AML-193 (cell line): Measurements from ENCODE around the gene MACIR.
A peak's percentile ranks its signal among the peaks of the same experiment; 100 is the strongest.
"Not testable (repeated sequence)": the region's sequence is repeated elsewhere in the genome, so short reads cannot be mapped to it uniquely, and the experiment has no call there.

Experiments used
- DNase-seq, 2 experiments: peaks; one replicate each; lab custom pipeline; 2025; lab: John Stamatoyannopoulos, UW

Gene MACIR, protein sequence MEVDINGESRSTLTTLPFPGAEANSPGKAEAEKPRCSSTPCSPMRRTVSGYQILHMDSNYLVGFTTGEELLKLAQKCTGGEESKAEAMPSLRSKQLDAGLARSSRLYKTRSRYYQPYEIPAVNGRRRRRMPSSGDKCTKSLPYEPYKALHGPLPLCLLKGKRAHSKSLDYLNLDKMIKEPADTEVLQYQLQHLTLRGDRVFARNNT

DNA sequence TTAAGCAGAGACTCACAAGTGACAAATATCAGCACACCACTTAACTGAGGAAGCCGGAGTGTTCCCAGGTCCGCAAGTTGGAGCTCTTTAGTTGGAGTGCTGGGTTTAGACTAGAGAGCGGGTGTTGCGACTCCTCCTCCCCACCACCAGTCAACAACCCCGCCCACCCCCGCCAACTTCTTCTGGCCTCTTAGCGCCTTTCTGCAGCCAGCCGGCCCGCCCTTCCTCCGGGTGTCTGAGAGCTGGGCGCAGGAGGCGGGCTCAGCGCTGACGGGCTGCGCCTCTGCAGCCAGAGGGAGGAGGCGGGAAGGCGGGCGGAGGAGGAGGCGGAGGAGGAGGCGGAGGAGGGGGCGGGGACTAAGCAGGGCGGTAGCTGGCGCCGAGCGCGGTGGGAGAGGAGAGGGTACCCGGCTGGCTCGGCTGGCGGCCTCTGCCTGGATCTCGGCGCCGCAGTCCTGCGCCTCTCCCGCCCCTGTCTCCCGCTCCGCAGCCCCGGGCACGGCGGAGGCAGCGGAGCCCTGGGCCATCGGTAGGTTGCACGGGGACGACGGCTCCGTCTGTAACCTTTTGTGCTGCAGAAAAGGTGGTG lies at the start of gene MACIR:
Gene MACIR (plus strand): TSS at position 396 of the 589 bp plus-strand sequence. CDS start 17,157 bp downstream, outside the sequence.
- DNase-seq = peak; percentile 94 to 96

GRCh38 chr5:103209065-103209464 lies 49.5 kb upstream of the MACIR start:
- no peak for DNase-seq

DNA sequence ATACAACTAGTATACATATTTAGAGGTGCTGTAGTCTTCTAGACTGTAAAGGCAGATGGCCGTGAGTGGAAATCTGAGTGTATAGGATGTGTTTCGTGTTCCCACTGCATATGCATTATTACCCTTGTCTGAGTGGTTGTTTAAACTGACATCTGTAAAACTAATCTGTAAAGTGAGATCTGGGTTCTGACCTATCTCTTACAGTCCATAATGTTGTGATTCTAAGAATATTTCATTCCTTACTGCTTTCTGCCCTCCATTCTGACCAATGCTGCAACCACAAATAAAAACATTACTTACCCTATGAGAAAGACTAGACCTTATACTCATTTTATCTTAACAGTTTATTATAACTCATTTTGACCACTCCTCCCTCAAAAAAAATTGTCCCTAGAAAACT lies 47.6 kb upstream of the MACIR start:
- DNase-seq = no peak

DNA sequence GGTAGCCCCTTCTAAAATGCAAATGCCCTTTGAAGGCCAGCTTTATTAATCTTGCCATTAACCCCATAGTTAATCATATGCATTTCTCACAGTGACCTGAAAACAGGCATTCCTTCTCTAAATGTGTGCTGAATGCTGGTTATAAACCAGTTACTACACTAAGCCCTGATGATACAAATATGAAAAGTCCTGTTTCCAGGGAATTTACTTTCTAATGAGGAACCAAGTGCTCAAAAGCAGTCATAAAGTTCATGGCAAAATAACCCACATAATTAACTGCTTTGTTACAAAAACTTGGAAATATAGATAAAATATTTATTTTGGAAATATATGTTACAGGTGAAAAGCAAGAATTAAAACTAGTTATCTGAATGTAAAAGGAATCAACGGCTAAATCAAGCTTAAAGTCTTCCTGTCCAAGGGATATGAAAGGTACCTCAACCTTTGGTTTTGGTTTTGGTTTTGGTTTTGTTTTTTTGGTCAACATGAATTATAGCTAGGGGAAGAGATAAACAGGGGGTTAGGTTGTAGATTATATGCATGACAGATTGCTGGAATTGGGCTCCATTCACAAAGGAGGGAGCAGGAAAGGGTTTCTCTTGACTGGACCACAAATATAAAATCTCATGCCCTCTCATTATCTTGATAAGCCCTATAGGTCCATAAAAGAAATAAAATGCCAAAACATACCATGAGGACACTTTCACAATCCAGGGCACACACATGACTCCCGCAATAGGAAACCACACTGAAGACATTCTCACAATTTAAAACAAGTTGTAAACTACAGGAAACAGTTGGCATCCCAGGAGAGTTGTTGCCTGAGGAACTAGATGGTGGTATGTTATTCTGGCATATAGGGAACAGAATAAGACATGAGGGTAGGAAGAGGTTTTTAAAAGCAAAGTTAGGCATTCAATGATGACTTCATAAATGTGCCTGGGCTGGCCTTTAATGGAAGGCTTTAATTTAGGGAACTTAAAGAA lies 46.7 kb upstream of the MACIR start:
- peak; percentile 61 to 71 for DNase-seq

GRCh38 chr5:103216137-103216536 lies 42.4 kb upstream of the MACIR start:
- DNase-seq = peak in 1 of 2 experiments; percentile 13

GRCh38 chr5:103216697-103217096 lies 41.9 kb upstream of the MACIR start:
- no peak for DNase-seq

DNA sequence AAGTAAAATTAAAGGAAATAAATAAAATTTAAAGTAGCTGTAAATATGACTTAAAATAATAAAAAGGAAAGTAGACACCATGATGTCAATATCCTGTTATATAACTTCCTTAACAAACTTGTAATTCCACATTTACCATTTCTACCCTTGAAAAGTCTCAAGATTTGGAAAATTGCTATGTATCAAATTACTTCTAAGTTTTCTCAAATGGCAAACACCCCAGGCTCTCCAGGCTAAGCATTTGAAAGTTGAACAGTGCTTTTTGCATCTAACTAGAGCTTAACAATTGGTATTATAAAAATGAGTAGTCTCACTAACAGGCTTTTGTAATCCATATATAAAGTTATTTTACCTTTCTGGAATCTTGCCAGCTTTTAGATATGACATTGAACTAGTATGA lies 41.5 kb upstream of the MACIR start:
- no peak for DNase-seq

DNA sequence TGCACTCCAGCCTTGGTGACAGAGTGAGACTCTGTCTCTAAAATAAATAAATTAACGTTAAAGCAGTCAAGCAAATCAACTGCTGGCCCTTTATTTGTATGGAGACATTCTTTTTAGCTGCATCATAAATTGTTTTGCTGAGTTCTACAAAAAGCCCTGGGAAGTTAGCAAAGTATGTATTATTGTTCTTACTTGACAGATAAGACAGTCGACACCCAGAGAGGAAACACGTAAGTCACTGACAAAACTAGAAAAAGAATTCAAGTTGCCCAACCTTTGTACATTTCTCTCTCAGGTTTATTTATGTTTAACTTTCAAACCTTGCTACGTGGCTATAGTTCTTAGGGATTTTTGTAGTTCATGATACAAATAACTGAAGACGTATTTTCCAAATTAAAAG lies 40.4 kb upstream of the MACIR start:
- no peak for DNase-seq

DNA sequence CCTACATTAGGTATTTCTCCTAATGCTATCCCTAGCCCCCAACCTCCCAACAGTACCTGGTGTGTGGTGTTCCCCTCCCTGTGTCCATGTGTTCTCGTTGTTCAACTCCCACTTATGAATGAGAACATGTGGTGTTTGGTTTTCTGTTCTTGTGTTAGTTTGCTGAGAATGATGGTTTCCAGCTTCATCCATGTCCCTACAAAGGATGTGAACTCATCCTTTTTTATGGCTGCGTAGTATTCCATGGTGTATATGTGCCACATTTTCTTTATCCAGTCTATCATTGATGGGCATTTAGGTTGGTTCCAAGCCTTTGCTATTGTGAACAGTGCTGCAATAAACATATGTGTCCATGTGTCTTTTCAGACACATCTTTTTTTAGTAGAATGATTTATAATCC lies 39.5 kb upstream of the MACIR start:
- not testable (repeated sequence) for DNase-seq

DNA sequence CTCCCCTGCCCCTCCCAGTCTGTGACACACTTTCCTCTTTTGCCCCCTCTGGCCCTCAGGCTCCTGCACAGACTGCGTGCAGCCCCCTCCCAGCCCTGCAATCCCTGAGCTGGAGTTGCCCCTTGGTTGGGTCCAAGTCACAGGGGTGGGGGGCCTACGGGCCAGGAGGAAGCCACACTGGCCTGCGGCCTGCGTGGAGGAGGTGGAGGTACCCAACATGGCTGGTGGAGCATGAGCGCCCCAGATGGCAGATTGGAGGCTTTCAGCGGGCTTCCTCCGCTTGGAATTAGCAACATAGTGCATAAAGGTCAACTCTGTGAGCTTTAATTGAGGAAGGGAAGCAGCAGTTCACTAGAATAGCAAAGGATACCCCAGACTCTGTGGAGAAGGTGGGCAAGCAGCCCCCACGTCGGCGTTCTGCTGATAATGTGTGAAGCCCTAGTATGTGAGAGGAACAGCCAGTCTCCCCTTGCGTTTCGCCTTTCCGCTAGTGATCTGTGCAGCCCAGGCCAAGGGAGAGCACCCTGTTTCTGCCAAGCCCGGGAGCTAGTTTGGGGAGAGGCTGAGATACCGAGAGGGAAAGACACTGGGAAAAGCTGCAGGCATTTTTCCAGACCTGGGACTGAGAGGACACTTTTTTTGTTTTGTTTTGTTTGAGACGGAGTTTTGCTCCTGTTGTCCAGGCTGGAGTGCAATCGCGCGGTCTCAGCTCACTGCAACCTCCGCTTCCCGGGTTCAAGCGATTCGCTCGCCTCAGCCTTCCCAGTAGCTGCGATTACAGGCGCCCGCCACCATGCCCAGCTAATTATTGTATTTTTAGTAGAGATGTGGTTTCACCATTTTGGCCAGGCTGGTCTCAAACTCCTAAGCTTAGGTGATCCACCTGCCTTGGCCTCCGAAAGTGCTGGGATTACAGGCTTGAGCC lies 35.3 kb upstream of the MACIR start:
- no peak for DNase-seq

DNA sequence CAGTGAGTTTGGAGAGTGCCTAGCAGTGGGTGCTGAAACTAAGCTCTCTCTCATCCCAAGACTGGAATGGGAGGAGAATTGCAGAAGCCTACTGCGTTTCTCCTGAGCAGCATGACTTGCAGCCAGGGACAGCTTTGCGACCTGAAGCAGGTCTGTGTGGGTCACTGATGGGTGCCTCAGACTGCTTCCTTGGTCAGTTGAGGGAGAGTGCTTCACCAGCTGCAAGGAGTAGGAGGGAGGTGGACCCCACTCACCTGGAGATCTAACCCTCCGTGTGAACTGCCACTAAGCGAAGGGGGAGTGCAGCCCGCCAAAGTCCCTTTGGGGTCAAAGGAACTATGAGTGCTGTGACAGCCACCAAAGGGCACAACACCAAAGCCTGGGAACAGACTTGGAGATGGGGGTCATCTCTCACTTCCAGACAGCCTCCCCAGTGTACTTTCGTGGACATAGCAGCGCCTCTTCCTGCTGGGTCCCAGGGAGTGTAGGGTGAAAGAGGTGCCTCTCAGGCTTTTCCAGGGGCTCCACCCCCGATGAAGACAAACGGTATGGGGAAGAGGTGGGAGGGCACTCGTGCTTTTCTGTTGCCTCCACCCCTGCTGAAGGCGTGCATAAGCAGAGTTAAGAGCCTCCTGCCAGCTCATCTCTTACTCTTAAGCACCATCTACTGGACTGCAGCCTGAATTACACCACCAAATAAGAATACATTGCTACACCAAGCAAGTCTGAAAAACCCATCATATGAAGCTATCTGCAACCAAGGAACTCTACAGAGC lies 34.3 kb upstream of the MACIR start:
- peak; percentile 69 to 77 for DNase-seq

DNA sequence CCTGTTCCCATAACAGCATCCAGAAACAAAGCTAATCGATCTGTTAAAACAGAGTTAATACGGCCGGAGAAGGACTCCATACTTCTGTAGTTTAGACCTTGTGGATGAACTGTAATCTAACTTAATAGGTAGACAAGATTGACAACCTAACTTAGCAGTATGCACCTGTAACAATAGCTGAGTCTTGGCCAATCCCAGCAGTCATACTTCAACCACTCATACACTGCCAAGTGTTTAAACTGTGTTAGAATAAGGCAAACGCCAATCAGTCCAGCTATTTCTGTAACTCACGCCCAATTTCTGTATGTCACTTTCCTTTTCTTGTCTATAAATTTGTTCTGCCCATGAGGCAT lies 33.7 kb upstream of the MACIR start:
- no peak for DNase-seq

DNA sequence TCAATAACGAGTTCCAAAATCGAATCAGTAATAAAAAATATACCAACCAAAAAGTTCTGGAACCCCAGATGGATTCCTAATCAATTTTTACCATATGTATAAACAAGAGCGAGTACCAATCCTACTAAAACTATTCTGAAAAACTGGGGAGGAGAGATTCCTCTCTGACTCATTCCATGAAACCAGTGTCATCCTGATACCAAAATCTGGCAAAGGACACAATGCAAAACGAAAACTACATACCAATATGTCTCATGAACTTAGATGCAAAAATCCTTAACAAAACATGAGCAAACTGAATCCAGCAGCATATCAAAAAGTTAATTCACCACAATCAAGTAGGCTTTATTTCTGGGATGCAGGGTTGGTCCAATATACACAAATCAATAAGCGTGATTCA lies 30.5 kb upstream of the MACIR start:
- no peak for DNase-seq

DNA sequence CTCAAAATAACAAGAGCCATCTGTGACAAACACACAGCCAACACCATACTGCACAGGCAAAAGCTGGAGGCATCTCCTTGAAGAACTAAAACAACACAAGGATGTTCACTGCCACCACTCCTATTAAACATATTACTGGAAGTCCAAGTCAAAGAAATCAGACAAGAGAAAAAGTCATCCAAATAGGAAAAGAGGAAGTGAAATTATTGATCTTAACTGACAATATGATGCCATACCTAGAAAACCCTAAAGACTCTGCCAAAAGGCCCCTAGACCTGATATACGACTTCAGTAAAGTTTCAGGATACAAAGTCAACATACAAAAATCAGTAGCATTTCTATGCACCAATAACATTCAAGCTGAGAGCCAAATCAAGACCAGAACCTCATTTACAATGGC lies 30.0 kb upstream of the MACIR start:
- no peak for DNase-seq

DNA sequence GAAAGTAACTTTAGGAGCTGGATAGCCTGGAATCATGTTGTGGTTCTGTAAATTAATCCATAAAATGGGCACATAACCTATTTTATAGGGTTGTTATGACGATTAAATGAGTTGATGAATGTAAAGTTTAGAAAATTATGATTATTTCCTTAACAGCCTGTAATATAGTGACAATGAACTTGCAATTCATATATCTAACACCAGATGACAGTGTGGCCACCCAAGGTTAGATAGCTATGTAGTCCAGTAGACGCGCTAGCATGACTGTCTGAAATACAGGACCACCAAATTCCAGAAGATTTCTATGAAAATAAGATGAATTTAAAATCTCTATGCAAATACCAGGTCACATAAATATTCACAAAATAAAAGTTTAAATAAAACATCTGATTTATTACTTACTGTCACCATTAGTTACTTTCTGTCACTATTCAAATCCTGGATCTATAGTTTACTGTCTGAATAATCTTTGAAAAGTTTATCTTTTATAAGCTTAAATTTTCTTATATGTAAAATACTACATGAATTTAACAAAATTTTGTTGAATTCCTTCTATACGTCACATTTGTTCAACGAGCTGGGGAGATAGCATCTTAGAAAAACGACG lies 26.1 kb upstream of the MACIR start:
- peak; percentile 54 to 56 for DNase-seq

GRCh38 chr5:103234239-103234975 lies 24.2 kb upstream of the MACIR start:
- no peak for DNase-seq

DNA sequence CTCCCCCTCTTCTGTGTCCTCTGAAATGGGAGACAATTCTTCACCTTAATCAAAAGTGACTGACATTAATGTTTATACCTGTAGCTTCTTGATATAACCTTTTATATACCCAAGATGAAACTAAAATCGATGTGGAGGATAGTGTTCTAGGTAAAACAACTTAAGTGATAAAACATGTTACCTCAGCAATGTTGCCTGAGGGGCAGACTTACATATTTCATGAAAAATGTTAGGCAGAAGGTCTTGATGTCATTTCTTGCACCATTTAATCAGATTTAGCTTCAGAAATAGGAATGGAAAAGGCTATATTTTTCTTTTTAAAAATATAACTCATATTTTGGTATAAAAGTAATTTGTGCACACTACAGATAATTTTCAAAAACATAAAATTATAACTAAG lies 22.7 kb upstream of the MACIR start:
- DNase-seq = no peak

DNA sequence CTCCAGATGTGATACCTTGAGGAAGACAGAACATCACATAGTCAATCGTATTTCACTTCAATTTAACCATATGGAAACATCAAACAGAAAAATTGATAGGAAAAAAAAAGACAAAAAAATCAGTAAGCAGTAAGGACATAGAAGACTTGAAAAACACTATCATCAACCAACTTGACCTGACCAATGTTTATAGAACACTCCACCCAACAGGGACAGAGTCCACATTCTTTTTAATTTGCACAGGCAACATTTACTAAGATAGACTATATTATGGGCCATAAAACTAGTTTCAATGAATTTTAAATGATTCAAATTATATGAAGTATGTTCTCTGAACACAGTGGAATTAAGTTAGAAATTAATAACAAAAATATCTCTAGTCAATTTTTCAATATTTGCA lies 20.8 kb upstream of the MACIR start:
- no peak for DNase-seq

GRCh38 chr5:103243665-103244064 lies 14.9 kb upstream of the MACIR start:
- DNase-seq = no peak

DNA sequence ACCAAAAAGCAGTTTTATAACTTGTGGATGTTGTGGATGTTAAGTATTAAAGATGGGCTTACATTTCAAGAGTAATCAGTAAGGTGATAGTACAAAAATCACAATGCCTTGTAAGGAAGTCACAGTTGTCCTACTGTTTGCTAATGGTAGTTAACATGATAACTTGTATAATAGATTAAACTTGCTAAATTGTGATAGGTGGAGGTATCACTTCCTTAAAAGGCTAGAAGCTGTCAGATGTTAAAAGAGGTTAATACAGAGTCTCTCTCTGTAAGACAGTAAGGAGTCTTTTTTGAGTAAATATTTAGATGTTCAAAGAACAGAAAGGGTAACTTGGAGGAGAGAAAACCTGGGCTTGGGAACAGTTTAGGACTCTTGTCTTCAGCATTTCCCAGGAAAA lies 14.2 kb upstream of the MACIR start:
- DNase-seq = no peak
